ENCODE data around the gene SLC9A9. TPM values are rescaled to one million over a fixed set of nuclear protein-coding genes. Genes with fewer than 3 reads are reported as not detected.

The SLC9A9 gene
- total RNA-seq, 6 experiments from 2014 or later, result 1.3 to 6.3 (median 3.0) TPM

DNA sequence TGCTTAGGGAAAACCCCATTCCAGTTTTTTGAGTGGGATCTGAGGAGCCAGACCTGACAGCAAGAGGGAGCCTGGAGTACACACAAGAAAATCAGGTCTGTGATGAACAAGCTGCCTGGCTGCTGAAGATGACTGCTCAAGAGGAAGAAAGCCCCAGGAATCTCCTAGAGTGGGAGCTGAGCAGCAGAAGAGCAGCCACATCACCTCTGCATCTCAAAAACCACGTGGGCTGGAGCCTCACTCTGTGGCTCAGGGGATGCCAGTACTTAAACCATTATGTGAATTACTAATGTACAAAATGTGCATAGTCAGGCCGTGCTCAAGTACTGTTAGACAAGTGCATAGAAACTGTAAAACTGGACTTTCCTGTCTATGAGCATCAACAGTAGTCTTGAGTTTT is 52.4 kb downstream of the SLC9A9 start:
- Histone ChIP-seq H3K27ac (no peak overlapping the region), H3K9me3 (no peaks in the 10 kb centered on the region), H3K27me3 (no peaks in the 10 kb centered on the region), H3K4me1 (no peaks in the 10 kb centered on the region), H3K36me3 (no peaks in the 10 kb centered on the region), H3K4me3 (no peak overlapping the region)
- ATAC-seq (no peak), DNase-seq (no peak)
- TF ChIP-seq, protein P1, sequence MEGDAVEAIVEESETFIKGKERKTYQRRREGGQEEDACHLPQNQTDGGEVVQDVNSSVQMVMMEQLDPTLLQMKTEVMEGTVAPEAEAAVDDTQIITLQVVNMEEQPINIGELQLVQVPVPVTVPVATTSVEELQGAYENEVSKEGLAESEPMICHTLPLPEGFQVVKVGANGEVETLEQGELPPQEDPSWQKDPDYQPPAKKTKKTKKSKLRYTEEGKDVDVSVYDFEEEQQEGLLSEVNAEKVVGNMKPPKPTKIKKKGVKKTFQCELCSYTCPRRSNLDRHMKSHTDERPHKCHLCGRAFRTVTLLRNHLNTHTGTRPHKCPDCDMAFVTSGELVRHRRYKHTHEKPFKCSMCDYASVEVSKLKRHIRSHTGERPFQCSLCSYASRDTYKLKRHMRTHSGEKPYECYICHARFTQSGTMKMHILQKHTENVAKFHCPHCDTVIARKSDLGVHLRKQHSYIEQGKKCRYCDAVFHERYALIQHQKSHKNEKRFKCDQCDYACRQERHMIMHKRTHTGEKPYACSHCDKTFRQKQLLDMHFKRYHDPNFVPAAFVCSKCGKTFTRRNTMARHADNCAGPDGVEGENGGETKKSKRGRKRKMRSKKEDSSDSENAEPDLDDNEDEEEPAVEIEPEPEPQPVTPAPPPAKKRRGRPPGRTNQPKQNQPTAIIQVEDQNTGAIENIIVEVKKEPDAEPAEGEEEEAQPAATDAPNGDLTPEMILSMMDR (IDR thresholded peaks at IDR 0.05), result no peak
- TF ChIP-seq POLR2A (IDR thresholded peaks at IDR 0.05), result no peak
- intact Hi-C loops (cut with DNase I), result no loop called here
- 46% methylated on average over 2 of the region's 2 CpGs for WGBS (ENCODE audit: insufficient coverage, low coverage, low lambda C conversion rate, missing lambda C conversion rate)

DNA sequence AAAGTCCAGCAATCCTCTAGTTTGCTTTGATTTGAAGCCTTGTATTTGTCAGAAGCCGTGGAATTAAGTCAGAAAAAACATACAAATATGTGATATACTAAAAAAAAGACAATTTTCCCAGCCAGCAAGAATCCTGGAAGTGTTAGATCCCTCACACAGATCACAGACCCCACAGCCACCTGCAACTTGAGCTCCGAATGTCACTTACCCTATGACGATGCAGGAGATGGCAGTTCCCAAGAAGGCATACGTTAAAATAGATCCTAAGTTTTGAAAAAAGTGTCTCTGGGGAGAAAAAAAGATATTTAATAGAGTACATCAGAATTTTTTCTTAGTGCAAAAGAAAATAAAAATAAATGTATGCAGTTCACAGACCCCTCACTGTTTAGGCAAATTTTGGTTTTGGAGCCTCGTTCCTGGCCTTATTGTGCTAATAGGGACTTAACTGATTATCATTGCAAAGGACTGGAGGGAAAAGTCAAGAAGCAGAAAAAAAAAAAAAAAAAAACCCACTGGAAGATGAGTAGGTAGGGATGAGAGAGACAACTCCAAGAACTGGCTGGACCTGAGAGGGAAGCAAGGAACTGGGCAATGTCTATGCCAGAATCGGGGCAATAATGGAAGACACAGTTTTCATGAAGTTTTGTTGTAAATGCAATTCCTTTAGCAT is 53.3 kb downstream of the SLC9A9 start:
- intact Hi-C loops (cut with DNase I), result no loop called here
- Histone ChIP-seq H3K27me3 (no peaks in the 10 kb centered on the region), H3K36me3 (no peaks in the 10 kb centered on the region), H3K9me3 (no peaks in the 10 kb centered on the region), H3K27ac (no peak overlapping the region), H3K4me1 (no peaks in the 10 kb centered on the region), H3K4me3 (no peak overlapping the region)
- no peak for ATAC-seq
- no peak for DNase-seq
- TF ChIP-seq POLR2A (IDR thresholded peaks at IDR 0.05), result no peak
- TF ChIP-seq, protein P1 (IDR thresholded peaks at IDR 0.05), result no peak
- 40% methylated on average over 5 of the region's 6 CpGs for WGBS (ENCODE audit: insufficient coverage, low coverage, low lambda C conversion rate, missing lambda C conversion rate)

DNA sequence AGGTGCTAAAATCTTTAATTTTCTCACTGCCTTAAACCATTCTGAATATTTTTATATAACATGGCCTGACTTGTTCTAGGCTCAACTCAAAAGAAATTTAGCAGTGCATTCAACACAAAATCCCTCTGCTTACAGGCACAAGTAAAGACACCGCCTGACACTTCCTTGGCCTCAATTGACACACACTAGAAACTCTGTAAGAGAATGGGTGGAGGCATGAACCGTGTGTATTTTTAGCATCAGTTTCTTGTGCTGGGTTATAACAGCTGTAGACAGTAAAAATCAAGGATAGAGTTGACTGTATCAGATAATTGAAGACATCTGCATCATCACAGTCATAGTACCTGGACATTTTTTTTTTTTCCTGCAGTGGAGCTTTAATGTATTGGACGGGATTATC is 54.3 kb downstream of the SLC9A9 start:
- no peaks in the 10 kb centered on the region for H3K9me3 ChIP-seq
- no peak overlapping the region for H3K4me3 ChIP-seq
- no peaks in the 10 kb centered on the region for H3K27me3 ChIP-seq
- ATAC-seq (no peak), DNase-seq (no peak)
- H3K27ac ChIP-seq, result no peak overlapping the region
- H3K4me1 ChIP-seq, result no peaks in the 10 kb centered on the region
- WGBS (ENCODE audit: insufficient coverage, low coverage, low lambda C conversion rate, missing lambda C conversion rate), result 54% methylated on average over 3 of the region's 3 CpGs
- intact Hi-C loops (cut with DNase I), result no loop called here
- no peaks in the 10 kb centered on the region for H3K36me3 ChIP-seq
- TF ChIP-seq, protein P1 (IDR thresholded peaks at IDR 0.05), result no peak
- no peak for TF ChIP-seq POLR2A (IDR thresholded peaks at IDR 0.05)

DNA sequence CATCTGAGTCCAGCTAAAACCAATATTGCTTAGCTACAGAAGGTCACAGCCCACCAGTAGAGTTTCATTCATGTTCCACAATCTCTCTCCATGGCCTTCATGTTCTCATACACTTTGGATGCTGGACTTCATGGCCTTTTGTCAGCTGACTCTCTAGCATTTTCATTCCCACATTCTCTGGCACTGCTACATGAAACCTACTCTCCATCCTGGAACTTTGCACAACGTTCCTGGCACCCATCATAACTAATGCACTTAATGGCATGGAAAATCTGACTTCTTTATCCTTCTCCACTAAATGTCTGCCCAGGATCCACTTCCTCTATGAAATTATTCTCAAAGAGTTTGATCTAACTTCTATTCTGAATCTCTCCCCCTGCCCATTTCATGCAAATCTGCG is 56.9 kb downstream of the SLC9A9 start:
- TF ChIP-seq, protein P1 (IDR thresholded peaks at IDR 0.05), result no peak
- no peak for TF ChIP-seq POLR2A (IDR thresholded peaks at IDR 0.05)
- no peak for DNase-seq
- Histone ChIP-seq H3K27me3 (no peaks in the 10 kb centered on the region), H3K9me3 (no peaks in the 10 kb centered on the region), H3K27ac (no peak overlapping the region), H3K4me3 (no peak overlapping the region), H3K36me3 (no peaks in the 10 kb centered on the region), H3K4me1 (no peaks in the 10 kb centered on the region)
- intact Hi-C loops (cut with DNase I), result no loop called here
- no peak for ATAC-seq
- 50% methylated on average over 2 of the region's 2 CpGs for WGBS (ENCODE audit: insufficient coverage, low coverage, low lambda C conversion rate, missing lambda C conversion rate)

Data from right lobe of liver (tissue), 6 donors.